ENCODE measurements around the gene PLA2G4B.

Gene PLA2G4B, protein sequence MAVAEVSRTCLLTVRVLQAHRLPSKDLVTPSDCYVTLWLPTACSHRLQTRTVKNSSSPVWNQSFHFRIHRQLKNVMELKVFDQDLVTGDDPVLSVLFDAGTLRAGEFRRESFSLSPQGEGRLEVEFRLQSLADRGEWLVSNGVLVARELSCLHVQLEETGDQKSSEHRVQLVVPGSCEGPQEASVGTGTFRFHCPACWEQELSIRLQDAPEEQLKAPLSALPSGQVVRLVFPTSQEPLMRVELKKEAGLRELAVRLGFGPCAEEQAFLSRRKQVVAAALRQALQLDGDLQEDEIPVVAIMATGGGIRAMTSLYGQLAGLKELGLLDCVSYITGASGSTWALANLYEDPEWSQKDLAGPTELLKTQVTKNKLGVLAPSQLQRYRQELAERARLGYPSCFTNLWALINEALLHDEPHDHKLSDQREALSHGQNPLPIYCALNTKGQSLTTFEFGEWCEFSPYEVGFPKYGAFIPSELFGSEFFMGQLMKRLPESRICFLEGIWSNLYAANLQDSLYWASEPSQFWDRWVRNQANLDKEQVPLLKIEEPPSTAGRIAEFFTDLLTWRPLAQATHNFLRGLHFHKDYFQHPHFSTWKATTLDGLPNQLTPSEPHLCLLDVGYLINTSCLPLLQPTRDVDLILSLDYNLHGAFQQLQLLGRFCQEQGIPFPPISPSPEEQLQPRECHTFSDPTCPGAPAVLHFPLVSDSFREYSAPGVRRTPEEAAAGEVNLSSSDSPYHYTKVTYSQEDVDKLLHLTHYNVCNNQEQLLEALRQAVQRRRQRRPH

DNA sequence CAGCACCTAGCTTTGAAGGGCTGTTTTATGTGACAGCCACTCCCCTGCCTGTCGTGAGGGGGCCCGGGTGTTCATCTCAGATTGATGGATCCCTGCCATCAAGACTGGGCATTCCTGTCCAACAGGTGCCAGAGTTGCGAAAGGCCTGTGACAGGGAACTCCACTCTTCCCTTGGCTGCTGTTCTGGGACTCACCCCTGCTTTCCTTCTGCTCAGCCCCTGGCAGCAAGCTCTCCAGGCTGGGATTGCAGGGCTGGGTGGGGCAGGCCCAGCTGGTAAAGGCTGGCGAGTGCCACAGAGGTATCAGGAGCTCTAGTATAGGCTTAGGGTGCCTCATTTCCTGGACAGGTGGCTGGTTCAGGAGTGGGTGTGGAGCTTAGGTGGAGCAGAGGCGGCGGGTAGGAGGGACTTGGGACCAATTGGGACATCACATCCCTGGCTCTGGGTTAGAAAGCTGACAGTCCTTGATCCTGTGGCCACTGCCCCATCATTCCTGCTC is at the start of gene PLA2G4B:
Gene PLA2G4B, plus strand, starts transcription at position 448 of the 498 bp plus-strand sequence. CDS start 67 bp downstream, outside the sequence.
- DNase-seq = no peak

- no peak for DNase-seq
Observed at GRCh38 chr15:41789236-41789635, 49.4 kb upstream of the PLA2G4B start.

DNA sequence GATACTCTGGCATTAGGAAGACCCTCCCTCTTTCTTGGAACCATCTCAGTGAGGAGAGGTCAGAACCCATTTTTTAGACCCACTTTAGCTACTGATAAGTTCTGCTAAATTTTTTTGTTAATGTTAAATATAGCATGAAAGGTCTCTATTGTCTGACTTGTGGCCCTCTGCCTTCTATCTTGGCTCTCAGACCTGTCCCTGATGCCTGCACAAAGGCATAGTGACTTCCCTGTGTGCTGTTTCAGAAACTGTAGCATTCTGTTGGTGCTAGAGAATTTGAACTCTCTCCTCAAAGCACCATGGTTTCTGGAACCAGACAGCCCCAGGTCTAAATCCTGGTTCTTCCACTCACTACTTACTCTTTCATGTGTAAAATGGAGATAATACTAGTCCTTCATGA is 49.0 kb upstream of the PLA2G4B start:
- DNase-seq = no peak

DNA sequence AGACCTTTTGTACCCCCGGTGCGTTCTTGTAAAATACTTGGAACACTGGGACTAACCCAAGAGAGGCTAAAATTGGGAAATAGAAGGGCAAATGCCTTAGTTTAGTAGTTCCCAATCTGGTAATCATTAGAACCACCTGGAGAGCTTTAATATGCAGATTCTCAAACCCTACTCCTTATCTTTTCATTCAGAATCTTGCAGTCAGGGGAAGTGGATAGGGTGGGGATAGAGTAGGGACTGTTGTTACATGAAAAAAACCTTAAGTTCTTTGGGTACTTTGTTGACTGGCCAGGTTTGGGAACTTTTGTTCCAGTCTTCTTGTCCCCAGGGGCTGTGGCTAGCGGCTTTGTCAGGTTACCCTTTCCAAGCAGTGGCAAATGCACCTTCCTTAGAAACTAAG is 48.5 kb upstream of the PLA2G4B start:
- no peak for DNase-seq

GRCh38 chr15:41790756-41791546 is 47.7 kb upstream of the PLA2G4B start:
- no peak for DNase-seq

- no peak for DNase-seq
Observed at GRCh38 chr15:41791547-41791937, 47.1 kb upstream of the PLA2G4B start.

DNA sequence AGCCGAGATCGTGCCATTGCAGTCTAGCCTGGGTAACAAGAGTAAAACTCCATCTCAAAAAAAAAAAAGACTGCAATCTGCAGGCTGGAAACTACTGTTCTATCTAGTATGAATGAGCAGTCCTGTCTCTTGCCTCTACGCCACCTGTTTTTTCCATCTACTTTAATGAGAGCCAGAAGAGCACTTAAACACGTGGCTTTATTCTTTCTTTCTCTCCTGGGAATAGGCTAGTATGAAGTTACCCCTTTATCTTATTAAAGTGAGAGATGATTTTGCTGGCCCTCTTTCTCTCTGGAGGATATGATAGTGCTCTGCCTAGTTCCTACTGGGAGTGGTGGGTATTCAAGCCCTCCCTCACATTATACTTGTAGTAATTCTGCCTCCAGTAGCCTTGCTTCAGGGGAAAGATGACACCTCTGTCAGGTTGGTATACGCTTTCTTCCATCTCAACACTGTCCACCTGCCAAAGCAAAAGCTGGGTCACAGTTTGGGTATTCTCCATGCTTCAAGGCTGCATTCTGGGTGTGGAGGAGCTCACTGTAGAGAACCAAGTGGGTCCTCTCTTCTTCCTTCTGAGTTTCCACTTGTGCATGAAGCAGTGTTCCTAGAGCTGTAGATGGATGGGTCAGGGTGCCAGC is 46.5 kb upstream of the PLA2G4B start:
- no peak for DNase-seq

DNA sequence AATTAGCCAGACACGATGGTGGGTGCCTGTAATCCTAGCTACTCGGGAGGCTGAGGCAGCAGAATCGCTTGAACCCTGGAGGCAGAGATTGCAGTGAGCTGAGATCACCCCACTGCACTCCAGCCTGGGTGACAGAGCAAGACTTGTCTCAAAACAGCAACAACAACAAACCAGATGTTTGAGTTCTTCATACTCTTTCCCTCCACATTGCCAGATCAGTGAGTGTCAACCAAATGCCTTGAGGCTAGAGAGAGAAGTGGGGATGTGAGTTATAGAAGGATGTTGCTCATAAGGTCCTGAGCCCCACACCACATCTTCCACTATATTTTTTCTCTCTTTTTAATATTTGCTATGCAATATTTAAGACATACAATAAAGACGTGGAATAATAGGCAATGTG is 44.6 kb upstream of the PLA2G4B start:
- DNase-seq = no peak

GRCh38 chr15:41795996-41796856 is 42.4 kb upstream of the PLA2G4B start:
- no peak for DNase-seq

DNA sequence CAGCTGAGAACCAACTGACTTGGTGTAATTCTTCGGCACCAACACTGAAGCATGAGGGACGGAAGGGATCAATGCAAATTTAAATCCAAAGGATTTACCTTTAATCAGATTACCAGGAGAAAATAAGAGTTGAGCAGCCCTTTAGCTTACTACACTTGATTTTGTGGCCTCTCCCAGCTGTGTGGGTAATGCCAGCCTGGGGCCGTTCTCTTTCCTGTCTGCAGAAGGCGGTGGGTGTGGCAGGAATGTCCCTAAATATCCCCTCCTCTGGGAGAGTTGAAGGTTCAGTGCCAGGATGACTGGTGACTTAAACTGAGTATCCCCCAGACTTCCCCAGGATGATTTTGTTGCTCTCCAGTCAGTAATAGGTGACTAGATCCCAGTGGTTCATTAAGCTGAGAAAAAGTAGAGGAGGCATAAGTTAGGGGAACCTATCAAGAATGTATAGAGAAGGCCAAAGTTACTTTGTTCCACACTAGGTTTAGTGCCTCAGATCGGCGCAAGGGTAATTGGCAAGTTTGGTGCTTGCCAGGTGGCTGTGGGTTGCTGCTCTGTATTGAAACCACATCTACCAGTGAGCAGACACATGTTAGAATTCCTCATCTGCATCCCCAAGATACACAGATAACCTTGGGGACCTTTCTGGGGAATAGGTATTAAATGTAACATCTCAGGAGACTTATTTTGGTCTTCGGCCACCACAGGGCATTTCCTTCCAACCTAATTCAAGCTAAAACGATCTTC is 41.3 kb upstream of the PLA2G4B start:
- no peak for DNase-seq

GRCh38 chr15:41798607-41799487 is 39.8 kb upstream of the PLA2G4B start:
- no peak for DNase-seq

DNA sequence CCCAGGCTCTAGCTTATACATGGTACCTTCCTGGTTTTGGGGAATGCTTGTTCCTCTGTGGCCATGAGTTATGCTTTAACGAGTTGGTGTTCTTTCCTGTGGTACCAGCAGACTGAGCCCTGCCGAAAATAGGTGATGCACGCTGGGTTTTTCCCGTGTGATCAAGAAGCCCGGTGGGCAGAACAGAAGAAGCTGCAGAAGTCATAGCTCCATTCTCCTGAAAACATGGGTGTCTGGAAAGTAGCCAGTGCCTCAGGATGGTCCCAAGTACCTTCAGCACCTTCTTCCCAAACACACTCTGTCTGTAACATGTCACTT is 39.2 kb upstream of the PLA2G4B start:
- no peak for DNase-seq

GRCh38 chr15:41801185-41801584 is 37.5 kb upstream of the PLA2G4B start:
- no peak for DNase-seq

GRCh38 chr15:41801850-41802455 is 36.7 kb upstream of the PLA2G4B start:
- DNase-seq = no peak

DNA sequence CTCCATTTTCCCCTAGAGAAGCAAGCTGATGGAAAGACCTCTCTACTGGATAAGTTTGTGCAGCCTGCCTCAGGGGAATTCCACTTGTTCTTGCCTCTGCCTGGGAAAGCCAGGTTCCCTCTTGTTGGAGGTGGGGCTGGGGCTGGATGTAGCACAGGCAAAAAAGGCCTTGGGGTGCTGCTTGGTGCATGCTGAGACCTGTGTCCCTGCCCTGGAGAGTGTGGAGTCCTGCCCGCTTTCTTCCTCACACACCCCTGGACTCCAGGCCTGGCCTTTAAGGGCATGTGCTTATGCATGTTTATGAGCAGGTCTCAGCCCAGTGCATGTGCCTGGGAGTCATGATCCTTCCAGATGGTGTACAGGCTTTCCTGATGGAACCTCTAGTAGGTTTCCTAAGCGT is 34.3 kb upstream of the PLA2G4B start:
- DNase-seq = no peak

GRCh38 chr15:41804916-41805666 is 33.6 kb upstream of the PLA2G4B start:
- DNase-seq = no peak

DNA sequence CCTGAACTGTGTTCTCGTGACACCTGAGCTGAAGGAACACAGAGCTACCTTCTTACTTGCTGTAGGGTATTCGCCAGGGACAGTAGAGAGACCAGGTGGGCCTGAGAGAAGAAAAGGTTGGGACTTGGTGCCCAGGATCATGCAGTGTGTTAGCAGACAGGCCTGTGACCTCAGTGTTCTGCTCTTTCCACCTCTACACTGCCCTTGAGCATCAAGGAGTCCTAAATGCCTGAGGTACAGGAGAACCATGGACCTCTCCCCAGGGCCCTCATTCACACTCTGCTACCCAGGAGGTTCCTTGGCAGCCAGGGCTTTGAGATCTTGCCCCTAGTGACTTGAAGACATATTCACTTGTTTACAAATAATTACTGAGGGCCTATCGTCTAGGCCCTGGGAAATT is 32.9 kb upstream of the PLA2G4B start:
- no peak for DNase-seq

GRCh38 chr15:41806291-41807181 is 32.1 kb upstream of the PLA2G4B start:
- no peak for DNase-seq
